GM20431 (cell line): ENCODE measurements around the gene VAT1L.

Experiments used
- in situ Hi-C: fragments of 300-500 bp; cut with MseI, MboI; formaldehyde crosslinking; loops from one replicate; pipeline ENCODE4 v1.15.0; 2020; ENCODE audit warnings: low sequenced_read_pairs; ENCODE audit not compliant: unreplicated experiment

VAT1L gene

DNA sequence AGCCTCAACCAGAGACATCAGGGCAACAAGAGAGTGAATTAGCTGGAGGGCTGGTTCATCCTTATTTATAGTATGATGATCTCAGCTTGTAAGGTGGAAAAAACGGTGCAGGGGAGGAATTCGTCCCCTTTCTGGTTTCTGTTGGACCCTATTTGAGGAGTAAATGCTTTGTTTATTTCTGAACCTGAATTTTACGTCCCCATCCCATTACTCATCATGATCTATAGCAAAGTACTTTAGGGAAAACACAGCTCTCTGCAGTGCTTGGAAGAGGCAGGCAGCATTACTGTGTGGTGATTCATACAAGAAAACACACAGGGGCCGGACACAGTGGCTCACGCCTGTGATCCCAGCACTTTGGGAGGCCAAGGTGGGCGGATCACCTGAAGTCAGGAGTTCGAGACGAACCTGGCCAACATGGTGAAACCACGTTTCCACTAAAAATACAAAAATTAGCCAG is 8.0 kb upstream of the VAT1L start:
- in situ Hi-C loops, result no loop called here

DNA sequence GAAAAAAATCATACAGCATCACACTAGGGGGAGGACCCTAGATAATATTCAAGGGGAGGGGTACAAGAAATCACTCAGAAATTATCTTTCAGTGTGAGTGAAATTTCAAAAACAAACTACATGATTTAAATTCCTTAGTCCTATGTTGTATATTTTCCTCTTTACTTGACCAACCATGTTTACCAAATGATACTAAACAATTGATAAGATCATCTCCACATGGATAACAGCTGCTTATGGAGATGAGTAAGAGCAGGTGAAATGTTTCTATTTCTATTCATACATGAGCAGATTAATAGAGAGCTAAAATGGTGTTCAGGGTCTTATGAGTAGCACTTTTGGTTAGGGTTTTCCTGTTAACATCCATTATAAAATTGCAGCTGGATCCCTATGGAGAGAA is 7.3 kb upstream of the VAT1L start:
- in situ Hi-C loops, result no loop called here

DNA sequence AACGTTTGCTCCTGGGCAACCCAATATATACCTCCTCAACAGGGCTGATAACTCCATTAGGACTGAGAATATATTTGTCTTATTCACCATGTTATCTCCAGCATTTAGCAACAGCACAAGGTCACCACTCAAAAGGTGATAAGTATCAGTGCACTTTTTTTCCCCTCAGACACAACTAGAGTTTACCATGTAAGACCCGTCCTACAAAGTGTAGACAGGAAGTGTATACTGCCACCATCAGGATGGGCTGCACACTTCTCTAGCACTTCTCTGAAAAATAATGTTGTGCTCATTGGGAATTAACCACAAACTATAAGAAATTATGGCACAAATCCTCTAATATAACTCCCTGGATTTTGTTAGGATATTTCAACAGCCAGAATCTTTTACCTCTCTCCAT is 5.7 kb upstream of the VAT1L start:
- in situ Hi-C loops, result no loop called here

DNA sequence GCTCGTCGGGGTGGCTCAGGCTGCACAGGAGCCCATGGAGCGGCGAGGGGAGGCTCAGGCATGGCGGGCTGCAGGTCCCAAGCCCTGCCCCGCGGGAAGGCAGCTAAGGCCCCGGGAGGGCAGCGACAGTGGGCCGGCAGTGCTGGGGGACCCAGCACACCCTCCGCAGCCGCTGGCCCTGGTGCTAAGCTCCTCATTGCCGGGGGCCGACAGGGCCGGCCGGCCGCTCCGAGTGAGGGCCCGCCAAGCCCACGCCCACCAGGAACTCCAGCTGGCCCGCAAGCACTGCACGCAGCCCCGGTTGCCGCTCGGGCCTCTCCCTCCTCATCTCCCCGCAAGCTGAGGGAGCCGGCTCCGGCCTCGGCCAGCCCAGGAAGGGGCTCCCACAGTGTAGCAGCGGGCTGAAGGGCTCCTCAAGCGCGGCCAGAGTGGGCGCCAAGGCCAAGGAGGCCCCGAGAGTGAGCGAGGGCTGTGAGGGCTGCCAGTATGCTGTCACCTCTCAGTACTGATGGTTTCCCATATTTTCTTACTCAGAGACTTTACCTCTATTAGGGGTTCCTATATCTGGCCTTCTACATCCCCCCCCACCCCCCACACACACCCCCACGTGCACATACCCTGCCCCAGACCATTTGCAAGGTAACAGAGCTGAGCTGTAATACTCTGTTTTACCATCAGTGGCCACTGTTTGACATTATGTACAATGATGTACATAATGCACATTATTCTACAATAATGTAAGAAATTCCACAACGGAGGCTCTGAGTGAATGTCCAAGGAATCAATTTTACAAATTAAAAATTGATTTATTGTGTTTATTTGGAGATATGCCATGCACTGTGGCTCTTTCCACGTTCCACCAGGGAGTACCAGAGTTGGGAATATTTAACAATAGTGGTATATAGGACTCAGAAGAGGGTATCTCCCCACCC is 3.7 kb upstream of the VAT1L start:
- in situ Hi-C loops, result no loop called here

DNA sequence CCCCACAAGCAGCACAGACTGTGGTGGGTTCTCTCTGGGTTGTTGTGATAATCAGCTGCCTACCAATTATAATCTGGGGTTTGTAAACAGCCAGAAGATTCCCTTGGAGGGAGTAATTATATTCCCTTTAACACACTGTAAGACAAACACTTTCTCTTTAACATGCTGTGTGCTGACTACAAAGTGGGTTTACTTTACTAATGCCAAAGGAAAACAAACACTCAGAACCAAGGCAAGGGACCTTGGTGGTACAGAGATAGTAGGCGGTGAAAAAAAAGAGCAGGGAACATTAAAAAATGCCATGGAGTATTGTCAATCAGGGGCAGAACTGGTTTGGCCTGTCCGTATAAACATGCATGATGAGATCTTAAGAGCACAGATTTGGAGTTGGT is 3.0 kb upstream of the VAT1L start:
- in situ Hi-C loops, result no loop called here

DNA sequence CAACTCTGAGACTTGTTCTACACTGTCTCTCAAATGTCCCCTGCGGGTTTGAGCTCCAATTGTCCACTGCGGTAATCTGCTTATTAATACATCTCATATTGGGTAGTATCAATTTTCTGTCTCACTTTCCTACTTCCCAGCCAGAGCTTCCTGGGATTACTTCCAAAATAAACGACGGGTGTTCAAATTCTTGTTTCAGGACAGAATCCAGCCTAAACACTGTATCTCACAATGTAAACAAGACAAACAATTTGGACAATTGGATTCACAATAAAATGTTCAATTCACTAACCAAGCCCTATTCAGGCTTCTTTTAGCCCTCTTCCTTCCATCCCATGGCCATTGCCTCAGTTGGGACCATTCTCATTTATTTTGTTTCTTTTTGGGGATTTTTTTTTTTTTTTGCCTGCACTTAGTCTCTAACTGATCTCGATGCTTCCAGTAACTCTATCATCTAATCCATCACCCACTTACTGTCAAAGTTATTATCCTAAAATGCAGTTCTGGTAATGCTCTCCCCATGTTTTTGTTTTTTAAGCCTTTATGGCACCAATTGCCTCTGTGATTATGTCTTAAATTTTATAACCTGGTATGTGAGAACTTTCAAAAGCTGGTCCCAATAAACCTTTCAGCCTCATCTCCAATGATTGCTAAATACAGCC is 2.0 kb upstream of the VAT1L start:
- in situ Hi-C loops, result no loop called here

DNA sequence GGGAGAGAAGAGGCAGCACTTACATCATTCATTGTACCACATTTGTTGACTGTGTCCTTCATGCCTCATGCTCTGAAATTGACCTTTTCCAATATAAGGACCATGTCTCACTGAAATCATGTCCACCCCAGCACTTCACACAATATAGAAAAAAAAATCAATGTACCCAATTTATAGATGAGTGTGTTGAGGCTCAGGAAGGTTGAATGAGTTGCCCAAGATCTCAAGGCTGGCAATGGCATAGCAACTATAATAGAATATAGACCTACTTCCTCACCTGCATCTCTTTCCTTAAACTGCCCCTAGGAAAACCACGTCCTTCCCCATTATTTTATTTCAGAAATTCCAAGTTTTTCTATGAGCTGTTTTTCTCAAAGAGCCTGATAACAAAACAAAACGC is 912 bp upstream of the VAT1L start:
- in situ Hi-C loops, result no loop called here

DNA sequence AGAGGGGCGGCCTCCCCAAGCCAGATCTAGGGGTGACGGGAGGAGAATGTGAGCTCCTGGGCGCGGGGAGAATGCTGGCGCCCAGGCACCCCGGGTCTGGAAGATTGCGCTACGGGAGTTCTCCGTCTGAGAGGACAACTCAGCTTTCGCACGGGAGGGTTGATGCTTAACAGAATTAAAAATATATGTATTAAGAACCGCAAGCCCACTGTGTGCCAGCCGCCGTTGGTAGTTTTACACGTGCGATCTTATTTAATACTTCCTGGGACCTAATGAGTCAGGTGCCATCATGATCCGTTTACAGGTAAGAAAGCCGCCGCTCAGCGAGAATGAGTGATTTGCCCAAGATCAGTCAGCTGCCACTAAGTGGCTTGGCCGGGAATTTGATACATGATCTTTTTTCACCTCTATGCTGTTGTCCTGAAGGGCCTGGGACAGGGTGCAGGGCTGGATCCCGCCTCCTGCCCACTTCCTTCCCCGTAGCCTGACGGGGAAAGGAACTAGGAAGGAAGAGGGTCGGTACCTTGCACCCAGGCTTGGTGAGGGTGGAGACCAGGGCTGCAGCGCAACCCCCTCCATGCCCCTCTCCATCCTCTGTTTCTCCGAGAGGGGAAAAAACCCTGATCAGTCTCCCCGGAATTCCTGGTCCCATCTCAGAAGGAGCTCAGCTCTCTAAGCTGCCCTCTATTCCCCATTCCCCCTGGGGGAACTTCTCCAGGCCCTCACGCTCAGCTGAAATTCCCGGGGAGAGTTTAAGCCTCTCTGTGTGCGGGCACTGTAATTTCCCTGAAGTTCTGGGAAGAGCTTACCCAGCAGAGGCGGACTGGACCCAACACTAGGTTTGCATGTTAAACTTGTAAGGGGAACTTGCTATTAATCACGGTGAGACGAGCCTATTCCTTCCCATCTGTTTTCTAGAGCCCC is 983 bp downstream of the VAT1L start:
- in situ Hi-C loops, result no loop called here

DNA sequence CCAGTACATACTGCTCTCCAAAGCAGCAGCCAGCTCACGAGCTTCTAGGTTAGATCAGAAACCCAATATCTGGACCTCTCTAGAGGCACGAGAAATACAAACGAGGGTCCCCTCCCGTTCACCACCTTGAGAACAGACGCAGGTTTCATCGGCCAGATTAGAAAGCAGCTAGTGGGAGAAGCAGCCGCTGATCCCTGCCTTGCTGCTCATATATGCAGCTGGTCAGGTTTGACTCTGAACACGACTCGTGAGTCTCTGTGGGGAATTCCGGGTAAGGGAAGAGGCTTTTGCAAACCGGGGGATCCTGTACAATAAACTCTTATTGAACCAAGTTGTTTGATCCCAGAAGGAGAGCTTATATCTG is 1.6 kb downstream of the VAT1L start:
- in situ Hi-C loops, result no loop called here

DNA sequence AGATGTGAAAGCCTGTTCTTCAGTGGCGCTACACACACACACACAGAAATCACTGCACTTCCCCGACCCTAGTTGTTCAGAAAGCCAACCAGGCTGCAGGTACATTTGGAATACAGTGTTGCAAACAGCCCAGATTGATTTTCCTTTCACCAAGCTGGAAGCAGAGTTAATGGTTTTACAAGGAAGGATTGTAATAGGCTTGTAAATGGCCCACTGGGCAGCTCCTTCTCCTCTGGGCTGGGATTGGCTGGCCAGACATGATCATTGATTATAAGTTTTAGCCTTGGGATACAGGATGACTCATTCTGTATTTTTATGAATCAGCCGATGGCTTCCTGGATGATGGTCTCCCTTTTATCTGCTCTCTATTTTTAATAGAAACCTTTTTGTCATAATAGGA is 2.5 kb downstream of the VAT1L start:
- in situ Hi-C loops, result no loop called here

DNA sequence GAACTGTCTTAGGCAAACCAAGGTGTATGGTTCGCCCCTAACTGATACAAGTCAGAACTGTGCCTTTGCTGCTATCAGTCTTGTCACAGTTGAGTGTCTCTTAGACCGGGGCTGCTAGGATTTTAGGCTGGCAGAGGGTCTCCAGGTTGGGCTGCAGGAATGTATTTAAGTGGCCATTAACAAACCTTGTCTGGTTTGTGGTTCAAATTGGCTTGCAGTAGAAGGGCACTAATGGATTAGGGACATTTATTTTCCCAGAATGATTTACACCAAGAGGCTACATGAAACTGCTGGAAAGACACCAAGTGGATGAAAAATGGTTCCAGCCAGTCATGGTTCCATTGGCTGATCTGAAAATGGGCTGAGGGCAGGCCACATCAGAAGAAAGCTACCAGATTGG is 5.1 kb downstream of the VAT1L start:
- in situ Hi-C loops, result no loop called here

DNA sequence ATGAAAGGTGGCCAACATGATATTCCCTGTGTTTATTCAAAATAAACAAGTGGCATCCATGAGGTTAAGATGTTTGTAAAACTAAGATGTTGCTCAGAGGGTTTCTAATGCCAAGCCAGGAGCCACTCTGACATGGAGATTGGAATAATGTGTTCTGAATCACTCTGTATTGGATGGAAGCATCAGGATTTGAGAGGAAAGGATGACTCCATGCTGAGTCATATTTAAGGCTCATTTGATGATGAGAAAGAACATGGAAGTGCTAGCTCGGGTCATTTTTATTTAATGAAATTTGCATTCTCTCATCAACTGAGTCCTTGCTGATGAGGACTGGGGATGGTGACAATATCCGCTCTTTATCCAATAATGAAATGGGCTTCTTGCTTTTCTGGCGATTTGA is 6.2 kb downstream of the VAT1L start:
- in situ Hi-C loops, result no loop called here

DNA sequence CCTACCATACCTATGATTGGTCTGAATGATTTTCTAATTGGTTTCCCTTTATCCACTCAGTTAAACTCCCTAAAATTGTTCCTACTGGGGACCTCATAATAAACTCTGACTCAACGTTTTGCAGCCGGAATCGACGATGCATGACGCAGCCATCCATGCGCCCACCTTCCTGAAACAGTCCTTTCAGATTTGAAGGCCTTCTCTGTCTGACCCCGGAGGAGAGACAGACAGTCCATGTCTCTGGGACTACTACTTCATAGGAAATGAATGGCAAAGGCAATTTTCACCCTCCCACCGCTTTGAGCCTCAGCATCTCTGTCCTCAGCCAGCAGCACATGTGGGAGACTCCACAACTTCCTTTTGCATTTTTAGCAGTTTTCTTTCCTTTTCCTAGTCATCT is 13.5 kb downstream of the VAT1L start:
- in situ Hi-C loops, result no loop called here

DNA sequence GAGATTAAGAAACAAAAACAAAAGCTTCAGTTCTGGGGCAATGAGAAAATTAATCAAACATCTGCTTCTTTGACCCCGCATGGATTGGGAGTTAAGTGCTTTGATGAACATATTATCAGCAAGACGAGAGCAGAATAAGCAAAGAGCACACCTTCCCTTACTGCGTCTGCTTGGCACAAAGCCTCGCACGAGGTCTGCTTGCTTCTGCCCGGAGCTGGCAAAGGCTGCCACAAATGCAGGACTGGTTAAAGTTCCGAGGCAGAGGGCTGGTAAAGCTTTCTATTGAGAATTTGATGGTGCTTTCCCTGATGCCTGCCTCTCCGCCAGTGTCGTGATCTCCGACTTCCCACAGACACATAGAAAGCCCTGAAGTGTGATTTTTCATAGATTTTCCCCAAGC is 17.0 kb downstream of the VAT1L start:
- in situ Hi-C loops, result no loop called here

DNA sequence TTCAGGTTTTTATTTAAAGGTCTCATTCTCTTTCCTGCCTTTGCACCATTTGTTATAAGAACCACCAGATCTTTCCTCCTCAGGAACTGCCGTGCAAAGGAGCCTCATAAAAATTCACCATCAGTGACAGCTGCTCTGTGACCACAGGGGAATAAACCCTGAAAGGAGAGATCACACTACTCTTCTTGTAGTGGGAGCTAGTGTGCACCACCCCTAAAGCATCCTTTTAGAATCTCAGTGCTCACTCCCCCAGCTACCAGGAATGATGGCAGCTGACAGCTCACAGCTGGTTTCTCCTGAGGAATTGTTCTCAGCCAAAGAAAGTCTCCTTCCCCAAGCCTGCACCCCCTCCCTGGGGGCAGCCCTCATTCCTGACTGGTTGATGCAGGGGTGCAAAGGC is 18.7 kb downstream of the VAT1L start:
- in situ Hi-C loops, result no loop called here

DNA sequence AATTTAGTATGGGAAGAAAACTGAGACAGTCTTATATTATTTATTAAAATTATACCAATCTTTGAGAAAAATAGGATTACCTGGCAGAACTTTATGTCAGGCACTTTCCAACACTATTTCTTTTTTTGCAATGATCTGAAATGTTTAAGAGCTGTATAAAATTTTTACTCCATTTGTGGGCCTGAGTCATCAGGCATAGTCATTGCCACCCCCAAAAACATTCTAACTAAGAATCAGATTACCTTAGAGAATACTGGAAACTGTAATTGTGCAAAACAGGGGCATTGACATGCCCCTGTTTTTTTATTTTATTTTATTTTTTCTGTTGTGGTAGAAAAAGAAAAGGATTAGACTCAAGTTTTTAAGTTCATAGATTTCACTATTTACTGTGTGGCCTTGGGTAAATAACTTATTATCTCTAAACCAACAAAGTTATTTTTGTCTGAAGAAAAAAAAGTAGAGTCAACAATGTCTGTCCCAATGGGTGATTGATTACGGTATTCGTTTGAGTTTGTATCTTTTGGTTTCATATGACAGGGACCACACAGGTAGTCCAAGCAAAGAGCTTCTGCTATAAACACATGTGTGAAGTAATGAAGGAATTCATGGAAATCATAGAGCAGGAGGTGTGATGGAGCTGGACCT is 24.6 kb downstream of the VAT1L start:
- in situ Hi-C loops, result no loop called here

DNA sequence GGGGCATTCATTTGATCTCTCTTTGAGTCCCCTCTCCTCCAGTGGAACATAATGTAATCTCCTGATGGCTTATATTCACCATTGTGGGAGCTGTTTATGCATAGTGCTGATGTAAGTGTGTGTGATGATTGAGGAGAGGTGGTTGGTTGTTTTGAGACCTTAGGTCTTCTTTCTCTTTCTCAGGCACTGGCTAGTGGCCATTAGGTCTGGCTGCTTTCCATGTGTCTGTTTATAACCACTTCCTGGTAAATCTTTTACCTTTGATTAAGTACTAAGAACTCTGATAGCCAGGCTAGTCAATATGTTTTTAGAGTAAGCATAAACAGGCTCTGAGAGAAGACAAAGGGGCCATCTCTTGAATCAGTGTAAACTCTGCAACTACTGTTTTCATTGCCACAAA is 27.9 kb downstream of the VAT1L start:
- in situ Hi-C loops, result no loop called here

DNA sequence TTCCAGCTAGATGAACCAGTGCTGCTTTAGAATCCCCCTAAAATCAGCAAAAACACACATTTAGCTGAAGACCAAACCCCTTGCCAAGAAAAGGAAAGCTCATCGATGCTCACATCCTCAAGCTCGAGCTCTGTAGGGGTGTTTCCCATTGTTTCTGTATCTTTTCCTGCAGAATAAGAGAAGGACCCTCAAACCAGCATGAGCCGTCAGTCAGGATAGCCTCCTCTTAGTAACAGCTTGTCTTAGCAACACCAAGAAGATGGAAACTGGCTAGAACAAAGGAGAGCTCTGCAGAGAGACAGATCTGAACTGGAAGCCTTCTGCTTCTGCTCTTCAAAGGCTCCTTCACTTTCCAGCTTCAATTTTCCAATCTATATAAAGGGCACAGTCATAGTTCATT is 32.0 kb downstream of the VAT1L start:
- in situ Hi-C loops, result no loop called here

DNA sequence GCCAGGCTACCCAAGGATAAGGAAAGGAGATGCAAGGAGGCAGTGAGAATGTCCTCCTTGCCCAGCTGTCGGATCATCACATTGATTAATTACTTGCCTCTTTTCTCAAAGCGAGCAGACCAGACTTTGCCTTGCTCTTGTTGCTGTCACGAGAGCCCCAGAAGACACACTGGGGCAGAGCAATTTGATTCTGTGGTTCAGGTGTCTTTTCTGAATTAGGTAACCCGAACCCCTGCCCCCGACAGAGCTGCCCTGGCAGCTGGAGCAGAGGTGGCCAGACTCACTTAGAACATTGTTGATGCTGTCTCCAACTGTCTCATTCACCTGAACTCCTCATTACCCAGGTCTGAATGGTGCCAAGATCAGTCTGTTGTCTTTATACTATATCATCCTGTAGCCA is 34.3 kb downstream of the VAT1L start:
- in situ Hi-C loops, result no loop called here

DNA sequence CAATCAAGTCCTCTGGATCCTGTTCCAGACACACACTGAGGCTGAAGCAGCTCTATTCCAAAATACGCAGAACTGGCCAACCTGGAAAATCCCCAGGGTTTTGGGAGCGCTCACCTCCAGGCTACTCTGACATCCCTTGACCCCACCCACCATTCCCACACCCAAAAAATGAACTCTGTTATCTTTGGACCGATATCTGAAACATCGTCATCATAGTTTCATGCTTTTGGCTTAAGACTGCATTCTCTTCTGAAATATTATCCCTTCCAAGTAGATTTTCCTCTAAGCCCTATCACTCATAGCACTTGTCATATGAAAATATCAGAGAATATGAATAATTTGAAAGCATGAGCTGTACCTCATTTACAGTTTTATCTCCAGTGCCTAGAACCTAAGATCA is 34.7 kb downstream of the VAT1L start:
- in situ Hi-C loops, result no loop called here
